ENCODE results near the gene ZBTB7C.

The ZBTB7C gene

DNA sequence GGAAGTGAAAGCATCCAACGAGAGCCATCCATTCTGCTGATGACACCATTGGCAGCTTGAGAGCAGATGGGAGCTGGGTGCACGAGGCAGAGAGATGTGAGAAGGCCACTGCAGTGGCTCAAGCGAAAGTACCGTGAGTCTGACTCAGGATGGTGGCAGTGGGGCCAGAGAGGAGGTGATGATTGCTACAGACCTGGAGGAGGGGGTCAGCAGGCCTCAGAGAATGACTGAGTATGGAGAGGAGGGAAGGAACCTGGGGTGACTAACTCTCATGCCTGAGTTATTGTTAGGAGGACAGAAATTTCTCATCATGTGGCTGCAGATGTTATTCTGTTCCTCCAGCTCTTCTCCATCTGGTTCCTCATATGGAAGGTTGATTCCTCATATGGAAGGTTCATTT is 8.8 kb upstream of the ZBTB7C start:
- DNase-seq: no peak

DNA sequence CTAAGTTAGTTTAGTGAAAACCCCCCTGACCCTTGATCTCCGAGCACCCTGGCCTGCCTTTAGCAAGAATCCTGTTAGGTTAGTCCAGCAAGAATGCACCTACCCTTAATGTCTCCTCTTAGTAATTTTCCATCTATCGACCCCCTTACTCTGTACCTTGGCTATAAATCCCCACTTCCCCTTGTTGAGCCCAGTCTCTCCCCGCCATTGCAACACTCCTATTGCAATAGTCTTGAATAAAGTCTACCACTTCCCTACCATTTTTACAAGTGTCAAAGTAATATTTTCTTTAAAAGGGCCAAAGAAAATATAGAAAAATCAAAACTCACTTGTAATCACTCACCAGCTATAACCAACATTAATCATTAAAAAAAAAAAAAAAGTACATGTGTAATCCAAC is 4.2 kb upstream of the ZBTB7C start:
- no peak for DNase-seq

- peak; percentile 33 for DNase-seq
Measured at GRCh38 chr18:48412339-48412929, 3.3 kb upstream of the ZBTB7C start.

- peak; percentile 63 for DNase-seq
Measured at GRCh38 chr18:48410095-48410920, 1.1 kb upstream of the ZBTB7C start.

DNA sequence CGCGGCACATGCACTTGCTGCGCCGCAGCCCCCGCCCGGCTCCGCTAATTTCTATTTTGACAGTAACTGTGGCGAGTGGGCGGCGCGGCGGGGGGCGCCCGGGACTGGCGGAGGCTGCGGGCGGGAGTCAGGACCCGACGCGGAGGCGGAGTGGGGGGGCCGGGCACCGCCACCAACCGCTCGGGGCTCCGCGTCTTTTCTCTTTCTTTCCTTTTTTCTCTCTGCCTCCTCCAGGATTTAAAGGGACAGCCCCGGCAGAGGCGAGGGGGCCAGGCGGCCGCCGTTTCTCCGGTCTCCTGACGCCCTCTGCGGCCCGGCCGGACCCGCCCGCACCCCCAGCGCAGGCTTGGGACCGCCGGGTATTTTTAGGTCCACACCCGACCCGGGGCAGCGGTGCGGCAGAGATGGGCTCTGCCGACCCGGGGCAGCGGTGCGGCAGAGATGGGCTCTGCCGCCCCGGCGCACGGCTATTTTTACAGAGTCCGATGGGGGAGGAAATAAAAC is 460 bp upstream of the ZBTB7C start:
- no peak for DNase-seq

DNA sequence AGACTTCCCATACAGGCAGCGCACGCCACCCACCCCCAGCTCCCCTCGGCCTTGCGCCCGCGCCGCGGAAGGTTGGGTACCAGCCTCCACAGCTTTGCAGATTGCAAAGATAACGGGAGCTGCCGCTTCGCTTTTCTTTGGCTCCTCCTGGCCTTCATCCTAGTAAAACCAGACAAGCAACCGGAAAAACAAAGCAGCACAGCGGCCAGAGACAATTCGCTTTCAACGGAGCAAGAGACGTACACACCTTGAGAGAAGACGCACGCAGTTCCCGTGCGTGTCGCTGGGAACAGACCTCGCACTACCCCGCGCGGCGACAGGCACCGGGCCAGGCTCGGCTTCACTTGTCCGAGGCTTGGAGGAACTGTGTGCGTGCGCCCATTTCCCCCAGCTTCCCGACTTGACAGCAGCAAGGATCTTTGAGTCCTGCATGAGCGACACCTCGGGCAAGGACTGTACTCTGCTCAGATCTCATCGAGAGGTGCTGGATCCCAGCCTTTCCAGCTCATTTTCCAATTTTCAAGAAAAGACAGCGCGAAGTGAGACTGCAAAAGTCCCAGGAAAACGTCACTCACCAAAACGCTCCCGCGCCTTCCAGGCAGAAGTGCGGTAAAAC is 964 bp downstream of the ZBTB7C start:
- no peak for DNase-seq

DNA sequence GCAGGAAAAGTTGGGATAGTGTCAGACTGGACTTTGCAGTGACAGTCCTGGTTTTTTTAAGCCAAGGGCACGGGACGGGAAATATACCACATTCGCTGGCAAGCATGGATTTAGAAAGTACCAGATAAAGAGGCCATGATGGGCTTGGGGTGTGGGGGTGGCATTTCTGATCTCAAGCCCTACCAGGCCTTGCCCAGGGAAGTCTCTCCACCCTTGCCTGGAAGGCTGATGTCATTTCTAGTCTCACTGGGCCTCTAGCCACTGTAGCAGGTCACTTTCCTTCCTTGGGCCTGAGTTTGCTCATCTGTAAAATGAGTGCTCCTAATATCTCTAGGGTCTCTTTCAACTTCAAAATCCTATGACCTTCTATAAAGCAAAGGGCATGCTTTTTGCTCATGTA is 1.8 kb downstream of the ZBTB7C start:
- DNase-seq: no peak

- no peak for DNase-seq
Measured at GRCh38 chr18:48405978-48406377, 3.2 kb downstream of the ZBTB7C start.

DNA sequence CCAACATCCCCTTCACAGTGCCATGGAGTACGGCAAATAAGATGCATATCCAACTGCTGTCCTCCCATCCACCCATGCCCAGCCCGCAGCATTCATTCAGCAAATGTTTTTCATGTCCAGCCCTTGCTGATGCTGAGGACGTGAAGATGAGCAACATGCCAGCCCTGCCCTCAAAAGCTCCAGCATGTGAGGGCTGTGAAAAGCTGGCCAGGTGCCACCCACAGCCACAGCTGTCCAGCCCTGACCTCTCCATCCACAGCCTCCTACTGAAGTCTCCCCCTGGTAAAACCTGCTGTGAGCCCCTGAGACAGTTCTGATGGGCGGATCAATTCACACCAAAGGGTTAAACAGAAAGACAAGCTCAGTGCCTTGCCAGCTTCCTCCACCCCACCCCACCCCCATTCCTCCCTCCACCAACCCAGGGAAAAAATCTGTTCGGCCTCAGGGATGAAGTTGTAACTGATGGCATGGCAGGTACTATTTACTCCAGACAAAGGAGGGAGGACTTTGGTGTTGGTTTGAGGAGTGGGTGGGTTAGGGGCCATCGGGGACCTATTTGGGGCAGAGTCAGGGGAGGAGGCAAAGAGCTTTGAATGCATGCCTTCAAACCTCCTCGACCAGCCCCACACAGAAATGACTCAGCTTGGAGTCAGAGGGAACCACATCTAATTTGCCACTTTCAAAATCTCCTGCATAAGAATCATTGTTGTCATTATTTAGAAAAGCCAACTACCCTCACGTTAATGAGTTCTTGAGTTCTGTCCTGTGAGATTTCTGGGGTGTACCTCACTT is 4.3 kb downstream of the ZBTB7C start:
- no peak for DNase-seq

- DNase-seq: no peak
Measured at GRCh38 chr18:48402953-48403352, 6.2 kb downstream of the ZBTB7C start.

DNA sequence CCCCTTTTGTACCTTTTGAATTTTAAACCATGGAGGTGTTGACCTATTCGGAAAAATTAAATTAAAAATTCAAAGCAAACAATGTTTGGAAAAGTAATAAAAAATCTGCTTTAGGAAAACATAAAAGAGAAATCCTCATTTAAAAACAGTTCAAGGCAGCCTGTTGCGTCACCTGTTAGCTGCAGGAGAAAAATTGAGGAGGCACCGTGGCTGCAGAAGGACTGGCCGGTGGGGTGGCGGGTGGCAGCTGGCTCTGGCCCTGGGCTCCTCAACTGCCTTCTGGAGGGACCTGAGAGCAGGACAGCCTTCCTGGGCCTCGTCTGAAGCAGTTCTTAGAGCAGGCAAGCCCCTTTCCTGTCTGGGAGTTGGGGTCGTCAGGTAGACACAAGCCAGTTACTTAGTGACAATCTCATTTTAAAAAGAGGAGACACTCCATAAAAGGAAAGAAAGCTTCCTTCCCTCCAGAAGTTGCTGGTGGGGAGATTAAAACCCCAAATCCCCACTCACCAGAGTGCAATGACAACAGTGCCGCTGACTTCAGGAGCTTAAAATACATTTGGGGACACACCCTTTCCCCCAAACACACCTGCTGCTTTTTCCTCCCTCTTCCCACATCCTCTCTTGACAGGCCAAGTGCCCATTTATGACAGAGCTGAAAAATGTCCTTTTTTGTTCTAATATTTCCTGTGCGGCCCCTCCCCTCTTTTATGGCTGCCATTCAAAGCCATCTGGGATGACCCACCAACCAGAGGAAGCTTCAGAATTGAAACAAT is 9.7 kb downstream of the ZBTB7C start:
- no peak for DNase-seq

GRCh38 chr18:48398074-48398473 is 11.1 kb downstream of the ZBTB7C start:
- DNase-seq: no peak

- DNase-seq: no peak
Measured at GRCh38 chr18:48397021-48397420, 12.2 kb downstream of the ZBTB7C start.

- DNase-seq: no peak
Measured at GRCh38 chr18:48396561-48396960, 12.6 kb downstream of the ZBTB7C start.

- no peak for DNase-seq
Measured at GRCh38 chr18:48395646-48396045, 13.5 kb downstream of the ZBTB7C start.

DNA sequence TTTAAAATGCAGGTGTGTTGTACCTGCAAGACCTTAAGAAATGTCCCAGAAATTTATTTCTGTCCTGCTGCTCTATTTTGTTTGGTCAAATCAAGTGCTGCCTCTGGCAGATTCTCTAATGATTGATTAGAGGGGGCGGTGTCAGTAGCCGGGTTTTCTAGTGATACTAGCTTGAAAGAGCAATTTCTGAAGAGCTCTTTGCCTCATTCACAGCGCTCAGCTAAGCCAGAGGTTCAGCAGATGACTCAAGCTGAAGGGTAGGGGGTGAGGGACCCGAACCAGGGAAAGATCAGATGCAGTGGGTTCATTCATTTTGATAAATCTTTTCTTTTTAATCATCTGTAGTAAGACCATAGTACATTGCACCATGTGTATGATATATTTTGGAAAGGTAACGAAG is 15.0 kb downstream of the ZBTB7C start:
- no peak for DNase-seq

- DNase-seq: no peak
Measured at GRCh38 chr18:48393776-48394175, 15.4 kb downstream of the ZBTB7C start.

DNA sequence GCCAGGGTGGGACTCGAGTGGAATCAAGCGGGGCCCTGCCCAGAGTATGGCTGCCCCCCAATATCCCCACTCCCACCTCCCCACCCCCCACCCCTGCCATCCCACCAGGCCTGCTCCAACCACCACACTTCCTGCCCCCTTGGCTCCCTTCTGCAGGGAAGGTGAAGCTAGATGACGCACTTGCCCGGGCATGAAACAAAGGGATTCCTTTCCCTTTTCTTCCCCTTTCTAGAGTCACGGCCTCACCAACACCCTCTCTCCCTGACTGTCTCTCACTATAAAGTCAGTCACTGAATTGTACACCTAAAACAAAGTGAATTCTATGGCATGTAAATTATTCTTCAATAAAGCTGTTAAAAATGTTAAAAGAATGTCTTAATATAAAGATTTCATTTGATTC is 16.0 kb downstream of the ZBTB7C start:
- no peak for DNase-seq

- DNase-seq: no peak
Measured at GRCh38 chr18:48392268-48392667, 16.9 kb downstream of the ZBTB7C start.

DNA sequence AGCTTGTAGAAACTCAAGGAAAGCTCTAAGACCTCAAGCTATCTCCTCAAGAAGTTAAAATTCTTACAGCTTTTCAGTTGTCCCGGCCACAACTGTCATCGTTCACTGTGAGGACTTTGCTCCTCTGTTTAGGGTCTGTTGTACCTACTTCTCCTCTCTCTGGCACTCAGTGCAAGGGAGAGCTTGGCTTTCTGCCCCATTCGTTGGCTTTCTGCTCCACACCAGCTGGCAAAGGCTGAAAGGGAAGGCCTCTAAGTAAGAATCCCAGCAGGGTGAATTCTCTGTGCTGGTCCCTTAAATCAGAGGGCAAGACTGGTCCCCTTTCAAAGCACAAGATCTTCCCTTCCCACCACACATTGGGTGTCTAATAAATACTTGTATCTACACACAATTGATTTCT is 17.3 kb downstream of the ZBTB7C start:
- no peak for DNase-seq

DNA sequence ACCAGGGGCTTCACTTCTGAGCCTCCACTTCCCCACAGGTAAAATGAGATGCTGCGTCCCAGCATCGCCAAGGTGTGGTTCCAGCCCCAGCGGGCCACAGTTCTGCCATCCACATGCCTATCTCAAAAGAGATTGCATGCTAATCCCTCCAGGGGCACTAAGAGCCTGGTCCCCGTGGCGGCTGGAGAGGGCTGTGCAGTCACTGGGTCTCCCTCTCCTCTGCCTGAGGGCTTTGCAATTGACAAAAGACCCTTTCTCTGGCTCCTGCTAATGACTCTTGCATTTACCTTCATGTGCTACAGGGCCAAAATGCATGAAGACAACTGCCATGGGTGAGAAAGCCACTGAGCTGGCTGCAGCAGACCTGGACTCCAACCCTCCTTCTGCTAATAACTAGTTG is 18.5 kb downstream of the ZBTB7C start:
- DNase-seq: no peak

- no peak for DNase-seq
Measured at GRCh38 chr18:48388478-48388877, 20.7 kb downstream of the ZBTB7C start.
